GM18873 (cell line): Measurements from ENCODE around the gene NMNAT1.
"Not testable (repeated sequence)": the region's sequence is repeated elsewhere in the genome, so short reads cannot be mapped to it uniquely, and the experiment has no call there.

Experiments used
- ATAC-seq: cut with Tn5 transposase; IDR thresholded peaks from one replicate; pipeline ENCODE4 v1.9.1; 2021; ENCODE audit warnings: mild to moderate bottlenecking, moderate library complexity, moderate number of reproducible peaks; ENCODE audit not compliant: unreplicated experiment, low FRiP score

NMNAT1 gene

DNA sequence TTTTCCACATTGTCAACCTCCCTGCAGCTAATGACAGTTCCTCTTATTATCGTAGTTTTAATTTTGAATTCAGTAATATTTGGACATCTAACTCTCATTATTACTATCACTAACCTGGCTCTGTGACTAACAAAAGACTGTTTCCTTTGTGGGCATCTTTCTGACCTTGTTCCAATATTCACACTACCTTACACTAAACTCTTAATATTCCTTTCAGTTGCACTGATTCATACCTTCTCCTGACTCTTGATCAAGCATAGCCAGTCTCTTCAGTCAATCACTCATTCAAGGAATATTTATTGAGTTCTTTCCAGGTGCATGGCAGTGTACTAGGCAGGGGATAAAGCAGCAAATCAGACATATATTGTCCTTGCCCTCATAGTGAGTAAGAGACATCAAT is 25.4 kb upstream of the NMNAT1 start:
- ATAC-seq = no peak

DNA sequence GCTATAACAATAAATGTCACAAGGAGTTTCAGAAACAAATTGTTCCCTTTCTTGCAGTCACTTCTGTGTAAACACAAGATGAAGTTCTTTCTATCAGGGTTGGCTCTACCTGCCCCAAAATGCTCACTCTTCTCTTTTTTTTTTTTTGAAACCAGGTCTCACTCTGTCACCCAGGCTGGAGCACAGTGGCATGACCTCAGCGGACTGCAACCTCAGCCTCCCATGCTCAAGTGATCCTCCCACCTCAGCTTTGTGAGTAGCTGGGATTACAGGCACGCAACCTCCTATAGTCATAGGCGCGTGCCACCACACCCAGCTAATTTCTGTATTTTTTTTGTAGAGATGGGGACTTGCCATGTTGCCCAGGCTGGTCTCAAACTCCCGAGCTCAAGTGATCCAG is 22.7 kb upstream of the NMNAT1 start:
- ATAC-seq = no peak

DNA sequence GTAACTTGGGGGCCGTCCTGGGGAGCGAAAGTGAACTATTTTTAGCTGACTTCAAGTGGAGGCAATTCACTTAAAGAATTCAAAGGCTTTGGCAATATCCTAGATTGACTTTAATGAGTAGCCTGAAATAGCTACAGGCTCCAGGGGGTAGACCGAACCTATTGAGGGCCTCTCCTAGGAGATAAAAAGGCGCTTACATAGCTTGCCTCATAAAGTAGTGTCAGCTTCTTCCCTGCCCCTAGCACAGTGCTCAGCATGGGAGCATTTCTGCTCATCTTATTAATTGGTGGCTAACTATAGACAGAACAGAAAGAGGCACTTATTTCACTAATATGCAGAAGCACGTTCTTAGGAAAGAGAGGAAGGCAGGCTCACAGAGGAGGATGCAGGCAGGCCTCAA is 20.9 kb upstream of the NMNAT1 start:
- ATAC-seq = no peak

DNA sequence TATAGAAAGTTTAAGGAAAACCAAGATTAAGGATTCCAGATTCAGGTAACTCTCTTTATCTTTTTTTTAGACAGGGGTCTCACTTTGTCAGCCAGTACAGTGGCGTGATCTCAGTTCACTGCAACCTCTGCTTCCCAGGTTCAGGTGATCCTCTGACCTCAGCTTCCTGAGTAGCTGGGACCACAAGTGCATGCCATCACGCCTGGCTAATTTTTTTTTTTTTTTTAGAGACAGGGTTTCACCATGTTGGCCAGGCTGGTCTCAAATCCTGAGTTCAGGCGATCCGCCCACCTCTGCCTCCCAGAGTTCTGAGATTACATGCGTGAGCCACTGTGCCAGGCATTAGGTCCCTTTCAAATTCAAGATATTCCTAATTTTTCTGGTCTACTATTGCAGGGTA is 16.0 kb upstream of the NMNAT1 start:
- no peak for ATAC-seq

DNA sequence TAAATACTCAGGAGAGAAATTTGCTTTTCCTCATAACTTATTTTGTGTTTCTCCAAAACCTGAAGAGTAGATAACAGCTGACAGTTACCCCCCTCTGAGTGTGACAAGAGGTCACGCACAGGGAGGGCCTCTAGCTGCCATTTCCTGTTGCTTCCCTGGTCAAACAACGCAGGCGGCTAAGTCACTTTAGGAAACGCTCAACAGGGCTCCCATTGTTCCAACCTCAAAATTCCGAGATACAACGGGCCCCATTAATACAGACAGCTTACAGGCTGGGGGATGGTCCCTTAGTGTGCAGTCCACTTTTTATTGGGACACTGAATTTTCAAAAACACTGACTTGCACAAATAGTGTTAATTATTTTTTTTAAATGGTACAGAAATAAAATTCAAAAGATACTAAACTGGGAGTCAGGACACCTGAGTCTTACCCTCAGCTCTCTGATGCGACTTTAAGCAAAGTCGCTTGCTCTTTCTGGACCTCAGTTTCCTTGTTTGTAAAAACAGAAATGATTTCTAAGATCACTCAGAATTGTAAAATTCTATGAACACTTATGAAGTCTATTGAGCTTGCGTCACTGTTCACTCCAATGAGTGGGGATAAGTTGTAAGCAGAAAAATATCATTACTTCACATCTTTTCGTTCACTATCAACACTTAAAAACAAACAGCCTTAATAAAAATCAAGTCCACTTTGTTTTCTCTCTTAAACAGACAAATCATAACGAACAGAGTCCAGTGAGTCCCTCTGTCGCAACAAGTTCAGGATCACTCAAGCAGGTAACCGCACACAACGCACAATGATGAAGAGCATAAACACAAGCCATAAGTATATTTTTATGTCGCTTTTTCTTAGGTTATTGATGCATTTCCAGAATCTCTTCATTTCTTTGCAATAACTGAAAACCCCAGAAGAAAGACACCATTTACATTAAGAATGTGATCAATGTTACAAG is 13.6 kb upstream of the NMNAT1 start:
- ATAC-seq = no peak

DNA sequence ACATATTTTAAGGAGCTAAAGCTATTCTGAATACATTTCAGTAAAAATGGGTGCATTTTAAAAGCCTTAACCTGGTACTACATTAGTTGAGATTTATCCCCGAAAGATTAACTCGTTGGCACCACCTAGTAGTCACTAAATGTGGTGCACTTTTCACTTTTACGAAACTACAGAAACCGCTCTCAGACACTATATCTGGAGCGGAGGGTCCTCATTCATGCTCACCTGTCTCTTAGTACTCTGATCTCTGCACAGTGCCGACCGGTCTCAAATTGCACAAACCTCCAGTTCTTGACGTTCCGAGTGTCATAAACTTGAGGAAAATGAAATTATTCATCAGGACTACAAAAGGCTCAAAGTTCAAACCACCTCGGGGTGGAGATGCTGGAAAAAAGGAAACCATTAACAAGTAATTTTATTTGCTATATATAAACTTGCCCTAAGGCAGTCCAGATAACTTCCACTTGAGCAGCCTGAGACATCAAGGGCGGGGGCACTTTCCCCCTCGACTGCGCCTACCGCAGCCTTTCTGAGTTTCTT is 806 bp upstream of the NMNAT1 start:
- no peak for ATAC-seq

DNA sequence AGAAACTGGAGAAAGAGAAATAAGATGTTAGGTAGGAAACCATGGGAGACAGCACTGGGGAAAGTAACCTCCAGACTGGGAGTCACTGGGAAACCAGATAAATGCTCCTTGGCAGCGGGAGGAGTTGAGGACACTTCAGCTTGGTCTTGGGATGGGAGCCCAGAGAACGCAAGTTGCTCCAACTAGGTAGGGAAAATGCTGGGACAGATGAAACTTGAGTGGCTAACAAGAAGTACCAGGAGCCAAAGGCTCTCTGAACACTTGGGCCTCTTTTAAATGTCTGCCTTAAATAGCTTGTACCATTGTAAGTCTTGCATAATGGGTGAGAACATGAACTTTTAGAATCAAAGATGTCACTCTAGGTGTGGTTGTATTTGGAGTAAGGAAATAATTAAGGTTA is 3.0 kb downstream of the NMNAT1 start:
- no peak for ATAC-seq

DNA sequence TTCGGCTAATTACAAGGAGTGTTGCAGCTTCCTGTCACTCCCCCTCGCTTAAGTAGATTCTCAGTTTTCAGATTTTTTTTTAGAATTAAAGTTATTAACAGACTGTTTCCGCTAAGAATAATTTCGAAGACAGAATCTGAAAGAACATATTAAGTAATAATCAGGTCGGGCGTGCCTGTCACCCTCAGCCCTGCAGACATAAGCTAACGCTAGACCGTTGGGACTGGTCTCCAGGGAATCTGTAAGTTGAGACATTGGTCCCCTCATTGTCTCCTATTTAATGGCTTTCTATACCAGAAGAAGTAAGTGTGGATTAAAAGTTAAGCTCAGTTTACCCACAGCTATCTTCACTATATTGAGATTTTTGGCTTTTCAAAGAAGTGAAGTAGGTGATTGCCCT is 14.5 kb downstream of the NMNAT1 start:
- ATAC-seq = no peak

DNA sequence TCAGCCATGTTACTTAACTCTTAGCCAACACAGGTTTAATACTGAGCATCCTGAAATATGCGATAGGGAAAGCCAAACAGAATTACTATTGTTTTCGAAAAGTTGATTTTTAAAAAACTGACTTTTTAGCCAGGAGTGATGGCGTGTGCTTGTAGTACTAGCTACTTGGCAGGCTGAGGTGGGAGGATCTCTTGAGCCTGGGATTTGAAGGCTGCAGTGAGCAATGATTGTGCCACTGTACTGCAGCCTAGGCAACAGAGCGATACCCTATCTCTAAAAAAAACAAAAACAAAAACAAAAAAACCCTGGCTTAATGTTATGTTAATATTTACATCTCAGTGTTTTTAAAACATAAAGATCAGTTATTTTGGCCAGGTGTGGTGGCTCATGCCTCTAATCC is 16.7 kb downstream of the NMNAT1 start:
- ATAC-seq = no peak

DNA sequence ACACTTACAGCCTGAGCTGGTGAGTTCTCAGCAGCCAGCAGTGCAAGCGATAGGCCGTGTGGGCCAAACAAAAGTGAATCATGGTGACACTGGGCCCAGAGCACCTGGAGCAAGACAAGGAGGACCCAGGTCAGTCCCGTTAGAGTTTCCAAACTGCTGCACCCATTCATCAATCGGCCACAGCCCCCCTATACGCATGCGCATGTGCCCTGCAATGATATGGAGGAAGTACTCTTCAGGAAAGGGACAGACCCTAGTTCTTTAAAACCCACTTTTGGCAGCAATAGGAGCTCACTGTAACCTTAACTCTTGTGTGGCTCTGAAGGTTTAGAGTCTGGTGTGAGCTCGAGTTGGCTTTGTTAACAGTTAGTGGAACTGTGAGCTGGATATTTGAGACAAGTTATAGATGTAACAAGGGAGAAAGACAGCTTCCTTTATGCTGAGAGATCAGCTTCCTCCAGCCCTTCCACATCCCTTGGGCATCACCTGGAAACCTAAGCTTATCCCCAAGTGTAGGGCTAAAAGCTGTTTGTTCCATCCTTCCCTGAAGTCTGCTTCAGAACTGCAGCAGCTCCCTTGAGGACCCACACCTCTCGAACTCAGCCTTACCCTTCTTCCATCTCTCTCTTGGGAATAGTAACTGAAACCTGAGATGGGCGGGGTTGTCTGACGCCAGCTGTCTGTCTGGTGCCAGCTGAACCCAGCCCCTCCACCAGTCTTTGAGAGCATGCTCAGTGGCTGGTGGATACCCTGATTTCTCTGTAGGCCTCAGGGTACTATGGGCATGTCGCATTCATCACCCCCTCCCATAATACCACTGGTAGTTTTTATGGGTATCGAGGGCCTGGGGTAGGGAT is 17.7 kb downstream of the NMNAT1 start:
- no peak for ATAC-seq

DNA sequence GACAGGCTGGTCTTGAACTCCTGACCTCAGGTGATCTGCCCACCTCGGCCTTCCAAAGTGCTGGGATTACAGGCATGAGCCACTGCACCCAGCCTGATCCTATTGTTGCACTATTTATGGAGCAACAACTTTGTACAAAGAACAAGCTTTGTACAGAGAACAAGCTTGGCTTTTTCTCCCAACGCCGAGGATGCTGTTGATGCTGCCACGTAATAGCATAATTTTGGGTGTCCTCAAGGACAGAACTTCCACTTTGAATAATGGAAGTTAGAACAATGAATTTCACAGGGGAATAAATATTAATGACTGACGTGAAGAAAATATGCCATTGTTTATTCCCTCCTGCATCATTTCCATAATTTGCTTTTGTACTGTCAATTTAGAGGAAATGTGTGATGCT is 41.0 kb downstream of the NMNAT1 start:
- no peak for ATAC-seq

DNA sequence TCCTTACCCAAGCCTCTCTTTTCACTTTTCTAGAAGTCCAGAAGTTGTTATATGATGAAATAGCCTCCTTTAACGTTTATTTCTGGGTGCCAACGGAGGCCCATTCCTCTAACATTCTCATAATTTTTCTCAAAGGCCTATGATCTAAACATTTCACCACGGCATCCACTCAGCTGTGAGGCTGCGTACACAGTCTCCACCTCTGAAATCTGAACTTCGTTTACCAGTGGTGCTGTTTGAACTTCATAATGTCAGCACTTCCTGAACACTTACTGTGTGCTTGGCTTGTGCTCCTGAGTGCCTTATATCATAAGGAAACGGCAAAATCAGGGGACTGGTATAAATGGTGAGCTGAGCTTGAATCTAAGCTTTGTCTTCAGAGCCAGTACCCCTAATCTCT is 41.7 kb downstream of the NMNAT1 start:
- no peak for ATAC-seq

DNA sequence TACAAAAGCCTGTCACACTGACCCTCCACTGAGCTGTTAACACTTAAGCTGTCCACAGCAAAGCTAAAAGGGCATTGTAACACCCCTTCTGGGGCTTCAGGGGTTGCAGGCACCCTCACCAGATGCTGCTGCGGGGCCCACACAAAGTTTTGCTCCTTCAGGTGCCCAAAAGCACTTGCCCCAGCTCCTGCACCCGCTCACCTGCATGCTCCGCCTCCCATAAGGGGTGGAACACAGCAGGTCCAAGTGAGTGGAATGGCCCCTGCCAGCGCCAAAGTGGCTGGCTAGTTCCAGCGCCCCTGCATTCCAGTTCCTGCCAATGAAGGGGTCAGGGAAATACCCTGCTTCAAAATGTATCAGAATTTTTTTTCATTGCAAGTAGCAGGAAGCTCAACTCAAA is 46.5 kb downstream of the NMNAT1 start:
- ATAC-seq = no peak

DNA sequence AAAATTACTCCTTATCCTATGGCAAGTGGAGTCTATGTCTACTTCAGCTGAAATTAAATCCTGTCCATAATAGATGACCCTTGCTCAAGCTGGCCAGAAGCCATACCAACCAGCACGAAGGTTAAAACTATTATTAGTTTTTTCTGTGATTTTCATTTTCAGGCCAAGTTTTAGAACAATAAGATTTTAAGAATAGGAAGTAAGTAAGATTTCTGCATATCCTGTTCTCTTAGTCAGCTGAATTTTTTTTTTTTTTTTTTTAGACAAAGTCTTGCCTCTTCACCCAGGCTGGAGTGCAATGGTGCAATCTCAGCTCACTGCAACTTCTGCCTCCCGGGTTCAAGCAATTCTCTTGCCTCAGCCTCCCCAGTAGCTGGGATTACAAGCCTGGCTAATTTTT is 47.7 kb downstream of the NMNAT1 start:
- no peak for ATAC-seq

DNA sequence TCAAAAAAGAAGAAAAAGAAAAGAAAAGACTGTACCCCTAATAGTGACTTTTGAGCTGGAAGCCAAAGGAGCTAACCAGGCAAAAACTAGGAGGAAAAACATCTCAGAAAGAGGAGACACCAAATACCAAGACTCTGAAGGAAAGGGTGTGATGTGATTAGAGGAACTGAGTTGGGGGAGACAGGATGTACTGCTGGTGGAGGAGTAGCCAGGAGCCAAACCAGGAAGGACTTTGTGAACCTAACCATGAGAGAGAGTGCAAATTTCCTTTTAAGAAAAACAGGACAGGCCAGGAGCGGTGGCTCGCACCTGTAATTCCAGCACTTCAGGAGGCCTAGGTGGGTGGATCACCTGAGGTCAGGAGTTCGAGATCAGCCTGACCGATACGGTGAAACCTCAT is 49.6 kb downstream of the NMNAT1 start:
- no peak for ATAC-seq

DNA sequence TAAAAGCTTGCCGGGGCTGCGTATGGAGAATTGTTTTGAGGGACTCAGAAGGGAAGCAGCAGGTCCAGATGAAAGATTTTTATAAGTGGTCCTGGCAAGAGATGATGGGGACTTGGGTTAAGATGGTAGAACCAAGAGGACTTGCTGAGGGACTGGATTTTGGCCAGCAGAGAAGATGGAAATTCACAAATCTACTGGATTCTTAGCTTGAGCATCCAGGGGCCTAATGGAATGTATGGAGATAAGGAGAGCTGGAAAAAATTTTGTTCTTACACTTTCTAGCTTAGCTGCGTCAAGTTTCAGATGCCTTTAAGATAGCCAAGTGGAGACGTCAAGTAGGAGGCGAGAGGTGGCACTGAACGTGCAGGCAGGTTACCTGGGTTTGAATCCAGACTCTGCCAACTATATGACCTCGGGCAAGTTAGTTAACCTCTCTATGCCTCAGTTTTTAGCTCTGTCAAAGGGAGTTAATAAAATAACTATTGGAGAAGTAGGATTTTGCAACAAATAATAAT is 50.3 kb downstream of the NMNAT1 start:
- no peak for ATAC-seq

DNA sequence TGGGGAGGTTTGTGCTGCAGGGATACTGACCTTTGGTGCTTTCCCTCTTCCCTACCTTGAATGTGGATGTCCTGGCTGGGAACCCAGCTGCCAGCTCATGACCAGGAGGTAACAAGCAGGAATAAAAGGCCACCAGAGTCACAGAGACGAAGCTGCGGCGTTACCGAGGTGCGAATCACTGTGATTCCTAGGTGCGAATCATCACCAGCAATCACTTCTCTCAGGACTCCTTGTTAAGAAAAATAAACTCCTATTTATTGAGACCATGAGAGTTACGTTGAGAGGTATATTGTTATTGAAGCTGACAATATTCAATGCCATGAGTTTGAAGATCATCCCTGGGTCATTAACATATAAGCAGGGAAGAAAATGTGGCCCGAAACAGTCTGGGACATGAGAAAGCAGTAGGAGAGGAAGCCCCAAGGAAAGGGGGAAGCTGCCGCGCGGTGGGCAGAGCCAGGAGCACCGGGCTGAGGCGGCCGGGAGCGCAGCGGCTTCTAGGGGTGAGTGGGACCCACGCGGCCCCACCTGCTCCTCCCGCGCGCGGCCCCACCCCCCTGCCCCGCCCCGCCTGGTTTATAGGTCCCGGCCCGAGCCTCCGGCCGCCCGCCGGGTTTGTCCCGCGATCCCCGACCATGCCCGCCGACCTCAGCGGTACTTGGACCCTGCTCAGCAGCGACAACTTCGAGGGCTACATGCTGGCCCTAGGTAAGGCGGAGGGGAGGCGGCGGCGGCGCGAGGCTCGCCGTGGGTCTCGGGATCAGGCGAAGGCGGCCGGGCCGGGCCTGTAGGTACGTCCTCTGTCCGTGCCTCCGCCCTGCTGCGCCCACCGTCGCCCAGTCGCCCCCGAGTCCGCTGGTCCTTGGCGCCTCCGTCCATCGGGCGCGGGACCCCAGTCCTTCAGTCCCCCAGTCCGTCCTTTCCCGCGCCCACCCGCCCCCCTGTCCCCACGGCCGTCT is 53.6 kb downstream of the NMNAT1 start, which contains the start of gene RBP7:
Gene RBP7 (plus strand): TSS at position 605 of the 959 bp plus-strand sequence. CDS start 31 bp downstream, at position 636.
- ATAC-seq = no peak

DNA sequence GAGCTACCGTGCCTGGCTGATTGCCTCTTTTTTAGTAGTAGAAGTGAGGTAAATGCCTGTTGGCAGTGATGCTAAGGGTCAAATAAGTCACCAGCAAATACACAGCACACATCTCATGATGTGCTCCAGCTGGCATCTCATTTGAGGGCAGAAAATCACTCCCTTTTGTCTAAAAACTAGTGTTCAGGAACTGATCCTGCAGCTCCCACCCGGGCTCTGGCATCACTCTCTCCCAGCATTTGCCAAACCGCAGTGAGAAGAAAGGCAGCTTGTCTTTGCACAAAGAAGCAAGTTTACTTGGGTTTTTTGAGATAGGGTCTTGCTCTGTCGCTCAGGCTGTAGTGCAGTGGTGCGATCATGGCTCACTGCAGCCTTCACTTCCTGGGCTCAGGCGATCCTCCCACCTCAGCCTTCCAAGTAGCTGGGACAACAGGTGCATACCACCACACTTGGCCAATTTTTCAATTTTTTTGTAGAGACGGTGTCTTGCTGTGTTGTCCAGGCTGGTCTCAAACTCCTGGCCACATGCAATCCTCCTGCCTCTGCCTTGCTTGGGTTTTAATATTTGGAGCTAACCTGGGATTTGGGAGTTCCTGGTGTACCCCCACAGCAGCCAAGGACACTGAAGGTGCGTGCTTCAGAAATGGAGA is 57.9 kb downstream of the NMNAT1 start:
- ATAC-seq = no peak

DNA sequence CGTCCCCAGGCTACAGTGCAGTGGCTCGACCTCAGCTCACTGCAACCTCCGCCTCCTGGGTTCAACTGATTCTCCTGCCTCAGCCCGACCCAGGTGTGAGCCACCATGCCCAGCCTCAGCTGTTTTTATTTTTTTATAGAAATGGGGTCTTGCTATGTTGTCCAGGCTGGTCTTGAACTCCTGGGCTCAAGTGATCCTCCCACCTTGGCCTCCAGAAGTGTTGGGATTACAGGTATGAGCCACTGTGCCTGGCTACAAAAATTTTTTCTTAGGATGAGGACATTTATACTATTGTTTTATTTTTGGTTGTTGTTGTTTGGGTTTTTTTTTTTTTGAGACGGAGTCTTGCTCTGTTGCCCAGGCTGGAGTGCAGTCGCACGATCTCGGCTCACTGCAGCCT is 62.0 kb downstream of the NMNAT1 start:
- ATAC-seq = not testable (repeated sequence)
